Large intestine (tissue), 1 donor: ENCODE data around the gene LIMD2. TPM values are rescaled to one million over a fixed set of nuclear protein-coding genes. Genes with fewer than 3 reads are reported as not detected.

Experiments used
- polyA plus RNA-seq: library from polyadenylated mRNA; unstranded; fragments of 120-200 nt; gene quantifications from one replicate; pipeline ENCODE4 v1.2.1, GENCODE V29; 2013

LIMD2 gene
- polyA plus RNA-seq, 1 donor: 19.4 TPM

Other genes starting within 250 kb of the LIMD2 start
- 244 TPM for gene ACE, start 223.1 kb downstream of the LIMD2 start, polyA plus RNA-seq
- 6.9 TPM for gene KCNH6, start 176.8 kb downstream of the LIMD2 start, polyA plus RNA-seq
- 77.5 TPM for gene DCAF7, start 149.6 kb downstream of the LIMD2 start, polyA plus RNA-seq
- 20.3 TPM for gene TACO1, start 99.2 kb downstream of the LIMD2 start, polyA plus RNA-seq
- 16.5 TPM for gene MAP3K3, start 77.7 kb downstream of the LIMD2 start, polyA plus RNA-seq
- gene STRADA, start 41.7 kb upstream of the LIMD2 start, polyA plus RNA-seq: 43.3 TPM
- gene CCDC47, start 73.5 kb upstream of the LIMD2 start, polyA plus RNA-seq: 104 TPM
- 136 TPM for gene DDX42, start 74.0 kb upstream of the LIMD2 start, polyA plus RNA-seq
- gene PSMC5, start 127.3 kb upstream of the LIMD2 start, polyA plus RNA-seq: 106 TPM
- 49.6 TPM for gene FTSJ3, start 127.5 kb upstream of the LIMD2 start, polyA plus RNA-seq
- 63.6 TPM for gene SMARCD2, start 142.6 kb upstream of the LIMD2 start, polyA plus RNA-seq
- 0.06 TPM for gene CSH2, start 173.6 kb upstream of the LIMD2 start, polyA plus RNA-seq
- gene GH2, start 181.8 kb upstream of the LIMD2 start, polyA plus RNA-seq: not detected
- gene CSH1, start 196.4 kb upstream of the LIMD2 start, polyA plus RNA-seq: 0.30 TPM
- not detected for gene CSHL1, start 211.1 kb upstream of the LIMD2 start, polyA plus RNA-seq
- not detected for gene GH1, start 218.7 kb upstream of the LIMD2 start, polyA plus RNA-seq
- gene CD79B, start 232.2 kb upstream of the LIMD2 start, polyA plus RNA-seq: 1.2 TPM